ENCODE results near the gene RIN1. TPM values are rescaled to one million over a fixed set of nuclear protein-coding genes. Genes with fewer than 3 reads are reported as not detected.

RIN1 gene
- total RNA-seq, 1 donor from 2014 or later: 3.8 TPM

DNA sequence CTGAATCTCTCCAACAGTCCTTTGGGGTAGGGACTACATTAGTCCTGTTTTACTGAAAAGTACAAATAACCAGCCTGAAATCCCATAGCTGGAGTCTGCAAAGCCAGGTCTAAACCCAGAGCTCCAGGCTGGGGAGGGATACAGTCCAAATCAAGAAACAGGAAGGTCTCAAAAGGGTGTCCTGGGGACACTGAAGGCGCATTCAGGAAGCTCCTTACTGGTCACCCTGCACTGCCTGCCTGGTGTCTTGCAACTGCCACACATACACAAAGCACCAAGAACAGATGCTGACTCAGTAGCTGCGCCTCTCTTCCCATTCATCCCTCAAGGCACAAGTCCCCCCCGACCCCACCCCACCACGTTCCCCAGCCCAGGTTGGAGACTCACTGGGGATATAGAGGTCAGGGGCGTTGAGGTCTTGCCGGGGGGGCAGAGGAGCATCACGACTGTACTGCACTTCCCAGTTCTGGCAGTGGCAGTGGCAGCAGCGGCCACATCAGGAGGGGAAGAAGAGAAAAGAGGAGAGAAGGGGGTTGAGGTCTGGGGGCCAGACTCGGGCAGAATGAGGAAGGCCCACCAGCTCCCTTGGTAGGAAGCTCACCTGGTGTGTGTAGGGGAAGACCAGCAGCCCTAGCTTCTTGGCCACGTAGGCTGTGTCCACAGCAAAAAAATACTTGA lies 48.9 kb downstream of the RIN1 start:
- DNase-seq (ENCODE audit: low read depth): no peak
- Histone ChIP-seq H3K36me3 (ENCODE audit: control insufficient read depth, insufficient read depth, low read length) (no peaks in the 10 kb centered on the region), H3K4me3 (ENCODE audit: low read depth, low read length) (no peak overlapping the region), H3K27me3 (ENCODE audit: control insufficient read depth, insufficient read depth, low read length) (peaks cover 13% of the 10 kb centered on the region)
- TF ChIP-seq, protein P1, sequence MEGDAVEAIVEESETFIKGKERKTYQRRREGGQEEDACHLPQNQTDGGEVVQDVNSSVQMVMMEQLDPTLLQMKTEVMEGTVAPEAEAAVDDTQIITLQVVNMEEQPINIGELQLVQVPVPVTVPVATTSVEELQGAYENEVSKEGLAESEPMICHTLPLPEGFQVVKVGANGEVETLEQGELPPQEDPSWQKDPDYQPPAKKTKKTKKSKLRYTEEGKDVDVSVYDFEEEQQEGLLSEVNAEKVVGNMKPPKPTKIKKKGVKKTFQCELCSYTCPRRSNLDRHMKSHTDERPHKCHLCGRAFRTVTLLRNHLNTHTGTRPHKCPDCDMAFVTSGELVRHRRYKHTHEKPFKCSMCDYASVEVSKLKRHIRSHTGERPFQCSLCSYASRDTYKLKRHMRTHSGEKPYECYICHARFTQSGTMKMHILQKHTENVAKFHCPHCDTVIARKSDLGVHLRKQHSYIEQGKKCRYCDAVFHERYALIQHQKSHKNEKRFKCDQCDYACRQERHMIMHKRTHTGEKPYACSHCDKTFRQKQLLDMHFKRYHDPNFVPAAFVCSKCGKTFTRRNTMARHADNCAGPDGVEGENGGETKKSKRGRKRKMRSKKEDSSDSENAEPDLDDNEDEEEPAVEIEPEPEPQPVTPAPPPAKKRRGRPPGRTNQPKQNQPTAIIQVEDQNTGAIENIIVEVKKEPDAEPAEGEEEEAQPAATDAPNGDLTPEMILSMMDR (IDR thresholded peaks at IDR 0.05; ENCODE audit: insufficient read depth, low read length, poor library complexity, severe bottlenecking): no peak

DNA sequence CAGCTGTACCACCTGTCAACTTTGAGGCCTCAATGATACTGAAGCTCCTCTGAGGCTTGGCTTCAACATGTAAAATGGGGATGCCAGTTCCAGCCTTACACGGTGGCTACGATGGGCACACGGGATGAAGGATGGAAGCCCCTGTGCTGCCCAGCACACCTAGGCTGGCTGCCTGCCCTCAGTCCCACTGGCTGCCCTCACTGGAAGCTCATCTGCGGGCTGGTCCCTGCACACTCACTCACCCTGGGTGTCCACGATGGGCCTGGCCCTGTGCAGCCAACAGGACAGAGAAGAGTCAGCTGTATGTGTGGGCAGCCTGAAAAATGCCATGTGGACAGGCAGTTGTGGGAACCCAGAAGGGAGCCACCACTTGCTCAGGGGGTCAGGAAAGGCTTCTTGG lies 49.5 kb downstream of the RIN1 start:
- Histone ChIP-seq H3K36me3 (ENCODE audit: control insufficient read depth, insufficient read depth, low read length) (no peaks in the 10 kb centered on the region), H3K27me3 (ENCODE audit: control insufficient read depth, insufficient read depth, low read length) (peaks cover 7% of the 10 kb centered on the region), H3K4me3 (ENCODE audit: low read depth, low read length) (no peak overlapping the region)
- TF ChIP-seq, protein P1 (IDR thresholded peaks at IDR 0.05; ENCODE audit: insufficient read depth, low read length, poor library complexity, severe bottlenecking): no peak
- no peak for DNase-seq (ENCODE audit: low read depth)

DNA sequence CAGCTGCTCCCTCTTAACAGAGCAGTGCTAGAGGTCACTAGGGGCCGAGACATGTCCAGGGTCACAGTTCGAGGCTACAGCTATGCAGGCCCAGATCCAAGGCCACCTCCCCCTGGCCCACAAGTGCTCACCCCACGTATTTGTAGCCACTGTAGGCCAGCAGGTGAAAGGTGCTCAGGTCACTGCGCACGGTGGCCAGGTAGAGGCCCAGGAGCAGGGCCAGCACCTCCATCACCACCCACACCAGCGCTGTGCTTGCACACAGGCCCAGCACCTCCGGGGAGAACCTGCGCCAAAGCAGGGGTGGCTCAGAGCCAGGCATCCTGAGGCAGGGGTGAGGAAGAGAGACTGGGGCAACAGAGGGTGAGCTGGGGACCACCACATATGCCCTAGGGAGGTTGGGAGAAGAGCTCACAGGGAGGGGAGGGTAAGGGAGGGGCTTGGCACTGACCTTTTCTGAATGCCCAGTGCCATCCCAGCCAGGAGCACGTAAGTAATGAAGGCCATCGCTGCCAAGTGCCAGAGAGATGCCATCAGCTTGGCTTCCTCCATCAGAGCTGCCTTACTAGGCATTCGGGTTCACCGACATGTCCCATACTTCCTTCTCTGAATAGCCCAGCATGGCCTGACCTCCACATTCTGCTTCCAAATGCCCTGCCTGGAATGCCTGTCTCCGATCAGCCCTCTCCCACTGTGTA lies 50.8 kb downstream of the RIN1 start:
- no peaks in the 10 kb centered on the region for H3K36me3 ChIP-seq (ENCODE audit: control insufficient read depth, insufficient read depth, low read length)
- H3K27me3 ChIP-seq (ENCODE audit: control insufficient read depth, insufficient read depth, low read length): no peaks in the 10 kb centered on the region
- TF ChIP-seq, protein P1 (IDR thresholded peaks at IDR 0.05; ENCODE audit: insufficient read depth, low read length, poor library complexity, severe bottlenecking): no peak
- no peak overlapping the region for H3K4me3 ChIP-seq (ENCODE audit: low read depth, low read length)
- DNase-seq (ENCODE audit: low read depth): no peak

GRCh38 chr11:66284526-66285078 lies 51.6 kb downstream of the RIN1 start:
- TF ChIP-seq, protein P1 (IDR thresholded peaks at IDR 0.05; ENCODE audit: insufficient read depth, low read length, poor library complexity, severe bottlenecking): no peak

GRCh38 chr11:66283461-66284105 lies 52.7 kb downstream of the RIN1 start:
- Histone ChIP-seq H3K36me3 (ENCODE audit: control insufficient read depth, insufficient read depth, low read length) (no peaks in the 10 kb centered on the region), H3K27me3 (ENCODE audit: control insufficient read depth, insufficient read depth, low read length) (peaks cover 10% of the 10 kb centered on the region), H3K4me3 (ENCODE audit: low read depth, low read length) (no peak overlapping the region)
- no peak for DNase-seq (ENCODE audit: low read depth)
- TF ChIP-seq, protein P1 (IDR thresholded peaks at IDR 0.05; ENCODE audit: insufficient read depth, low read length, poor library complexity, severe bottlenecking): no peak

More at GRCh38 chr11:66284526-66285078, 51.6 kb downstream of the RIN1 start:
- no peaks in the 10 kb centered on the region for H3K36me3 ChIP-seq (ENCODE audit: control insufficient read depth, insufficient read depth, low read length)
- peaks cover 1% of the 10 kb centered on the region for H3K27me3 ChIP-seq (ENCODE audit: control insufficient read depth, insufficient read depth, low read length)
- H3K4me3 ChIP-seq (ENCODE audit: low read depth, low read length): no peak overlapping the region
- no peak for DNase-seq (ENCODE audit: low read depth)
